Heart right ventricle (tissue), 16 donors: ENCODE results near the gene GATD1. TPM values are rescaled to one million over a fixed set of nuclear protein-coding genes. Genes with fewer than 3 reads are reported as not detected.
A peak's percentile ranks its signal among the peaks of the same experiment; 100 is the strongest.

ENCODE experiments used
- ATAC-seq, 8 donors: fragments of 200-7000 bp; cut with Tn5 transposase; one replicate each; pipeline ENCODE4 v1.9.1; 2020; ENCODE audit warnings: mild to moderate bottlenecking in 8 of 8, moderate library complexity in 8 of 8, moderate number of reproducible peaks in 1 of 8
- DNase-seq, 2 donors: peaks; one replicate each; pipeline ENCODE4 v3.0.0-alpha.2; 2020
- H3K27ac ChIP-seq, 10 donors: fragments of 200-600 bp; sonication (generic) in 2 of 10; one replicate each; pipeline versions ENCODE4 v1.5.0 to v1.8.0; 2020 to 2022; ENCODE audit warnings: mild to moderate bottlenecking in 3 of 10
- H3K27me3 ChIP-seq, 7 donors: fragments of 200-600 bp; one replicate each; pipeline ENCODE4 v1.8.0; 2021 to 2022; ENCODE audit warnings: mild to moderate bottlenecking in 2 of 7
- H3K36me3 ChIP-seq, 9 donors: fragments of 200-600 bp; sonication (generic) in 1 of 9; one replicate each; pipeline versions ENCODE4 v1.5.0 to v1.8.0; 2020 to 2022; ENCODE audit warnings: mild to moderate bottlenecking in 2 of 9
- H3K4me1 ChIP-seq, 9 donors: fragments of 200-600 bp; sonication (generic) in 1 of 9; one replicate each; pipeline versions ENCODE4 v1.5.0 to v1.8.0; 2020 to 2022; ENCODE audit warnings: mild to moderate bottlenecking in 4 of 9
- H3K4me3 ChIP-seq, 10 donors: fragments of 200-600 bp; sonication (generic) in 2 of 10; one replicate each; pipeline versions ENCODE4 v1.5.0 to v1.8.0; 2020 to 2022; ENCODE audit warnings: mild to moderate bottlenecking in 7 of 10, moderate library complexity in 2 of 10
- H3K9me3 ChIP-seq, 11 donors: fragments of 200-600 bp in 10 of 11; sonication (generic) in 2 of 11; one replicate each; pipeline versions ENCODE4 v1.5.0 to v1.8.0; 2013 to 2022; ENCODE audit warnings: mild to moderate bottlenecking in 2 of 11, control low read depth in 1 of 11, moderate library complexity in 1 of 11
- WGBS, 2 donors: extraction: QIAGEN DNeasy Blood & Tissue Kit; methylation state at CpG; one replicate each; pipeline ENCODE4 v1.1.7; 2013; ENCODE audit warnings: inconsistent platforms in 1 of 2; 5-methylcytosine and 5-hydroxymethylcytosine counted together
- intact Hi-C, 10 donors: fragments of 100-400 bp; cut with DNase I; formaldehyde crosslinking; loops; one replicate each; pipeline versions ENCODE4 v1.11.1 to v1.14.2; 2022
- polyA plus RNA-seq, 2 donors: library from polyadenylated mRNA; stranded (reverse); fragments of 200-250 nt; gene quantifications; one replicate each; pipeline ENCODE4 v1.2.3, GENCODE V29; 2013
- total RNA-seq, 10 donors: library from RNA; stranded (reverse); fragmentation: NEBNext Ultra II Directional in 3 of 10; extraction: Animal tissue kit (Norgen Biotek cat#: 25700) in 3 of 10; gene quantifications; one replicate each; pipeline versions ENCODE4 v1.2.1 to v1.2.4, GENCODE V29; 2021 to 2023
- TF ChIP-seq, protein P1 (sequence below), 9 donors: fragments of 200-600 bp; sonication (generic) in 2 of 9; IDR thresholded peaks; one replicate each; pipeline versions ENCODE4 v1.5.0 to v1.8.0; 2021 to 2022; ENCODE audit warnings: antibody characterized with exemption in 9 of 9, mild to moderate bottlenecking in 5 of 9, moderate library complexity in 1 of 9
- donor health status: Arrhythmogenic right ventricular cardiomyopathy.
- donor health status: ischemic (EF 13 %, LVEDD 7.1; RV severe dilation, severe dysfunction).
- donor health status: healthy with polysubstance abuse.
- donor health status: DM: no; HTN: yes; CAD: no.
- donor health status: DM: no; HTN: no; CAD: no.
- donor health status: ischemic (EF 25% LVEDD 6.9; RV normal size, moderate dysfunction).
- donor health status: ischemic (EF 25% LVEDD 5.7; RV mildly dilated, moderate dysfunction).
- donor health status: healthy.
- donor health status: DM: yes; HTN: yes; CAD: no.
- donor health status: Ischemic cardiomyopathy.
- donor health status: ischemic (EF 35%, LVEDD 5.7; RV mildly dilated, moderate dysfunction).
- donor health status: nonischemic (EF 11% LVEDD 7.7; RV severe dilation, severe dysfunction).
- donor health status: DM: yes; HTN: yes; CAD: no.
- donor health status: PGD.
- donor health status: ischemic (EF 29% LVEDD 5.4; RV normal size, mild dysfunction).
- donor health status: nonischemic (EF 23%, LVEDD 6.1; RV moderate dilation, normal function).

The GATD1 gene
- total and polyA plus RNA-seq, 12 donors = 15.0 to 32.4 (median 26.0) TPM

DNA sequence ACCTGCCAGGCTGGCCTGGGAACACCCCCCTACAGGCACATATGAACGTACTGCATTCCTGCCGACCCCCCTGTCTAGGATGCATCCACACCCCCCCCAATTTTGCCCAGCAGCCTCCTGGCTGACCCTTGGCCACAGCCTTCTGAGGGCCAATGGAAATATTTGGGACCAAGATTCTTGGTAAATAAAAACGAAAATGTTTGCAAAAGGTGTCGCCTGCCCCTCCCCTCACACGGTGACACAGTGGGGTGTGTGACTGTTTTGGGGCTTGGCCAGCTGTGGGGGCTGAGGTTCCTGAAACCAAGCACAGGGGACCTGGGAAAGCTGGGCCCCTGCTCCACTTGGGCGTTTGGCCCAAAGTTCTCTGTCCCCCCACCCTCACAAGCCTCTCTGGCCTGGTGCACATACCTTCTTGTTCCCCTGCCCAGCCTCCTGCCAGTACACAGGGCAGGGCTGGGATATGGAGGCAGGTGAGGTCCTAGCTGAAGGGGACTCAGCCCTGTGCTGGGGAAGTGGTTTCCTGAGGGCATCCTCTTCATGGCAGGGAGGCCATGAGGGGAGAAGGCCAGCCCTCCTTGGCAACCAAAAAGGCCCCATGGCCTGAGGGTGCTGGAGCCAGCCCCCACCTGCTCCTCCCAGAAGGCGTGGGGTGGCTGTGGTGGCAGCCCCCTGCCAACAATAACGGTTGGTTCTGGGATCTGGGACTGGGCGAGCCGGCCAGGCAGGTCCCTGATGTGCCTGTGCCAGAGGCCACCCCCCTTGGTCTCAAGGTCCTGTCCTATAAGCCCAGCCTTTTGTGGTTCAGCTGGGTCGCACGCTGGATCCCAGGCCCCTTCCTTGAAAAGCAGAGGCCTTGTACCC, 48.3 kb upstream of the GATD1 start:
- WGBS, 2 donors = 81 to 89% methylated on average over 12 of the region's 12 CpGs
- peak overlapping the region in 5 of 10 donors; percentile 85 to 90 (median 89) for H3K27ac ChIP-seq
- TF ChIP-seq, protein P1, sequence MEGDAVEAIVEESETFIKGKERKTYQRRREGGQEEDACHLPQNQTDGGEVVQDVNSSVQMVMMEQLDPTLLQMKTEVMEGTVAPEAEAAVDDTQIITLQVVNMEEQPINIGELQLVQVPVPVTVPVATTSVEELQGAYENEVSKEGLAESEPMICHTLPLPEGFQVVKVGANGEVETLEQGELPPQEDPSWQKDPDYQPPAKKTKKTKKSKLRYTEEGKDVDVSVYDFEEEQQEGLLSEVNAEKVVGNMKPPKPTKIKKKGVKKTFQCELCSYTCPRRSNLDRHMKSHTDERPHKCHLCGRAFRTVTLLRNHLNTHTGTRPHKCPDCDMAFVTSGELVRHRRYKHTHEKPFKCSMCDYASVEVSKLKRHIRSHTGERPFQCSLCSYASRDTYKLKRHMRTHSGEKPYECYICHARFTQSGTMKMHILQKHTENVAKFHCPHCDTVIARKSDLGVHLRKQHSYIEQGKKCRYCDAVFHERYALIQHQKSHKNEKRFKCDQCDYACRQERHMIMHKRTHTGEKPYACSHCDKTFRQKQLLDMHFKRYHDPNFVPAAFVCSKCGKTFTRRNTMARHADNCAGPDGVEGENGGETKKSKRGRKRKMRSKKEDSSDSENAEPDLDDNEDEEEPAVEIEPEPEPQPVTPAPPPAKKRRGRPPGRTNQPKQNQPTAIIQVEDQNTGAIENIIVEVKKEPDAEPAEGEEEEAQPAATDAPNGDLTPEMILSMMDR (IDR thresholded peaks at IDR 0.05) = no peak

DNA sequence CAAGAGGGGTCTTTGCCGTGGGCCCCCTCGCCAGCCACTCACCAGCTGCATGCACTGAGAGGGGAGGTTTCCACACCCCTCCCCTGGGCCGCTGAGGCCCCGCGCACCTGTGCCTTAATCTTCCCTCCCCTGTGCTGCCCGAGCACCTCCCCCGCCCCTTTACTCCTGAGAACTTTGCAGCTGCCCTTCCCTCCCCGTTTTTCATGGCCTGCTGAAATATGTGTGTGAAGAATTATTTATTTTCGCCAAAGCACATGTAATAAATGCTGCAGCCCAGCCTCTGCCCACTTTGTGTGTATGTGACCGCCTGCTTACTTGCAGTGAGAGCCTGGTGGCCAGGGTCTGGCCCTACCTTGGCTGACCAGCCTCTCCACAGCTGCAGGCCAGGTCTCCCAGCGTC, 47.7 kb upstream of the GATD1 start:
- Histone ChIP-seq H3K4me1 (peaks cover 42 to 87% (median 69%) of the 10 kb centered on the region in 9 donors), H3K36me3 (peaks cover 0 to 46% (median 20%) of the 10 kb centered on the region in 9 donors), H3K4me3 (no peak overlapping the region), H3K27me3 (peaks cover 0 to 38% (median 0%) of the 10 kb centered on the region in 7 donors), H3K9me3 (no peaks in the 10 kb centered on the region), H3K27ac (no peak overlapping the region)
- WGBS, 2 donors = 82 to 92% methylated on average over 11 of the region's 11 CpGs
- intact Hi-C loops = no loop called here
- ATAC-seq (no peak), DNase-seq (no peak)
- TF ChIP-seq, protein P1 (IDR thresholded peaks at IDR 0.05) = no peak

More for the DNA sequence above, 48.3 kb upstream of the GATD1 start:
- Histone ChIP-seq H3K4me1 (peaks cover 42 to 88% (median 70%) of the 10 kb centered on the region in 9 donors), H3K27me3 (peaks cover 0 to 44% (median 0%) of the 10 kb centered on the region in 7 donors), H3K4me3 (no peak overlapping the region), H3K36me3 (peaks cover 0 to 46% (median 20%) of the 10 kb centered on the region in 9 donors), H3K9me3 (no peaks in the 10 kb centered on the region)
- ATAC-seq (no peak), DNase-seq (no peak)
- intact Hi-C loops = no loop called here

DNA sequence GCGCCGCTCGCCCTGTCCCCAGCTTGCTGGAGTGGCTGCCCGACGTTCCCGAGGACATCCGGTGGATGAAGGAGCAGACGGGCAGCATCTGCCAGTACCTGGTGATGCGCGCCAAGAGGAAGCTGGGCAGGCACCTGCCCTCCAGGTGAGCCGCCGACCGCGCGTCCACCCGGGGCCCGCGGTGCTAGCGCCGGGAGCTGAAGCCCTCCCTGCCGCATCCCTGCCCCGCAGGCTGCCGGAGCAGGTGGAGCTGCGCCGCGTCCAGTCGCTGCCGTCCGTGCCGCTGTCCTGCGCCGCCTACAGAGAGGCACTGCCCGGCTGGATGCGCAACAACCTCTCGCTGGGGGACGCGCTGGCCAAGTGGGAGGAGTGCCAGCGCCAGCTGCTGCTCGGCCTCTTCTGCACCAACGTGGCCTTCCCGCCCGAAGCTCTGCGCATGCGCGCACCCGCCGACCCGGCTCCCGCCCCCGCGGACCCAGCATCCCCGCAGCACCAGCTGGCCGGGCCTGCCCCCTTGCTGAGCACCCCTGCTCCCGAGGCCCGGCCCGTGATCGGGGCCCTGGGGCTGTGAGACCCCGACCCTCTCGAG, 47.1 kb upstream of the GATD1 start:
- 74 to 81% methylated on average over 53 to 59 of the region's 59 CpGs for WGBS, 2 donors
- no peak overlapping the region for H3K4me3 ChIP-seq
- TF ChIP-seq, protein P1 (IDR thresholded peaks at IDR 0.05) = no peak
- peaks cover 0 to 32% (median 0%) of the 10 kb centered on the region in 7 donors for H3K27me3 ChIP-seq
- intact Hi-C loops = no loop called here
- H3K27ac ChIP-seq = no peak overlapping the region
- peaks cover 0 to 46% (median 20%) of the 10 kb centered on the region in 9 donors for H3K36me3 ChIP-seq
- no peaks in the 10 kb centered on the region for H3K9me3 ChIP-seq
- peaks cover 37 to 82% (median 64%) of the 10 kb centered on the region in 9 donors for H3K4me1 ChIP-seq
- ATAC-seq (no peak), DNase-seq (no peak)

DNA sequence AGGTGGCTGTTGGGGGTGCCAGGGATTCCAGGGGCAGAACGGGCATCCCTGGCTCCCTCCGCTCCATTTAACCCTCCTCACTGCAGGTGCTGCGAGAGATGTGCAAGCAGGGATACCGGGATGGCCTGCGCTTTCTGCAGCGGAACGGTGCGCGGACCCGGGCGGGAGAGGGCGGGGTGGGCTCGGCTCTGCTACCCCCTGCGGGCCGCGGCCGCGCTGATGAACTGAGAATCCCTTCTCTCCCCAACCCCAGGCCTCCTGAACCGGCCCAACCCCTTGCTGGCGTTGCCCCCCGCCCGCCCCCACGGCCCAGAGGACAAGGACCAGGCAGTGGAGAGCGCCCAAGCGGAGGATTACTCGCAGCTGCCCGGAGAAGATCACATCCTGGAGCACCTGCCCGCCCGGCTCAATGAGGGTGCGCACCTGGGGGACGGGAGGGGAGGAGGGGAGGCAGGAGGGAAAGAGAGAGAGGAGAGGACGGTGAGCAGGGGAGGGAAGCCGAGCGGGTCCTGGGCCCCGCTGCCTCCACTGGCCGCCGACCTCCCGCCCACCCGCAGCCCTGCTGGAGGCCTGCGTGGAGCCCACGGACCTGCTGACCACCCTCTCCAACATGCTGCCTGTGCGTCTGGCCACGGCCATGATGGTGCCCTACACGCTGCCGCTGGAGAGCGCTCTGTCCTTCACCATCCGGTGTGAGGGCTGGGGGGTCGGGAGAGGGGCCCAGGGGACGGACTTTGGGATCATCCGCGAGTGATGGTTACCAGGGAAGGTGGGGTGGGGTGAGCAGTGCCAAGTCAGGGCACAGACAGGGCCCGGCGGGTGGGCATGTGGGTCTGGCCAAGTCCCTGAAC, 46.4 kb upstream of the GATD1 start:
- intact Hi-C loops = no loop called here
- Histone ChIP-seq H3K4me3 (no peak overlapping the region), H3K27me3 (peaks cover 0 to 25% (median 0%) of the 10 kb centered on the region in 7 donors), H3K27ac (no peak overlapping the region), H3K36me3 (peaks cover 0 to 46% (median 20%) of the 10 kb centered on the region in 9 donors), H3K9me3 (no peaks in the 10 kb centered on the region), H3K4me1 (peaks cover 33 to 80% (median 61%) of the 10 kb centered on the region in 9 donors)
- TF ChIP-seq, protein P1 (IDR thresholded peaks at IDR 0.05) = no peak
- ATAC-seq (no peak), DNase-seq (no peak)
- 86 to 88% methylated on average over 53 of the region's 53 CpGs for WGBS, 2 donors
